Right lobe of liver (tissue), 6 donors: ENCODE results near the gene OPCML. TPM values are rescaled to one million over a fixed set of nuclear protein-coding genes. Genes with fewer than 3 reads are reported as not detected.

Experiments used
- ATAC-seq, 4 donors: fragments of 200-7000 bp; cut with Tn5 transposase; one replicate each; pipeline ENCODE4 v1.9.1; 2020; ENCODE audit warnings: mild to moderate bottlenecking in 4 of 4, moderate library complexity in 4 of 4
- DNase-seq, 3 donors: peaks; one replicate each; pipeline ENCODE4 v3.0.0-alpha.2; 2020
- H3K27ac ChIP-seq, 3 donors: fragments of 200-600 bp; one replicate each; pipeline ENCODE4 v1.8.0; 2022
- H3K27me3 ChIP-seq, 2 donors: fragments of 200-600 bp; one replicate each; pipeline ENCODE4 v1.8.0; 2022
- H3K36me3 ChIP-seq, 4 donors: fragments of 200-600 bp; sonication (generic) in 1 of 4; one replicate each; pipeline versions ENCODE4 v1.5.1 to v1.8.0; 2017 to 2022; ENCODE audit warnings: control low read depth in 1 of 4
- H3K4me1 ChIP-seq, 4 donors: fragments of 200-600 bp; sonication (generic) in 1 of 4; one replicate each; pipeline versions ENCODE4 v1.5.1 to v1.8.0; 2017 to 2022; ENCODE audit warnings: control low read depth in 1 of 4
- H3K4me3 ChIP-seq, 3 donors: fragments of 200-600 bp; one replicate each; pipeline ENCODE4 v1.8.0; 2022
- H3K9me3 ChIP-seq, 4 donors: fragments of 200-600 bp; sonication (generic) in 1 of 4; one replicate each; pipeline versions ENCODE4 v1.5.1 to v1.8.0; 2017 to 2022; ENCODE audit warnings: control low read depth in 1 of 4
- POLR2A ChIP-seq: fragments of 450-650 bp; IDR thresholded peaks from one replicate; pipeline ENCODE4 v1.6.1; 2017; ENCODE audit warnings: antibody characterized with exemption, mild to moderate bottlenecking
- WGBS: methylation state at CpG from one replicate; pipeline ENCODE4 v1.1.6; 2018; ENCODE audit warnings: low coverage, low lambda C conversion rate; ENCODE audit not compliant: insufficient coverage; ENCODE audit errors: missing lambda C conversion rate; 5-methylcytosine and 5-hydroxymethylcytosine counted together
- intact Hi-C, 2 donors: fragments of 100-400 bp; cut with DNase I; formaldehyde crosslinking; loops; one replicate each; pipeline versions ENCODE4 v1.11.2 to v1.14.1; 2022
- total RNA-seq, 6 experiments: library from RNA; depleted of rRNA in 2 of 6; stranded (reverse); fragments of >200 nt in 2 of 6; fragmentation: NEBNext Ultra II Directional in 3 of 6; extraction: Animal tissue kit (Norgen Biotek cat#: 25700) in 3 of 6; gene quantifications; one replicate each; pipeline versions ENCODE4 v1.1.0 to v1.2.4, GENCODE V29; 2016 to 2023
- TF ChIP-seq, protein P1 (sequence below), 4 donors: fragments of 200-600 bp in 3 of 4; fragments of 450-650 bp in 1 of 4; IDR thresholded peaks; one replicate each; pipeline versions ENCODE4 v1.5.1 to v1.8.0; 2016 to 2022; ENCODE audit warnings: antibody characterized with exemption in 4 of 4, mild to moderate bottlenecking in 2 of 4
- donor health status: DM: no; HTN: yes; CAD: no.
- donor health status: DM: no; HTN: no; CAD: no.
- donor health status: DM: no; HTN: no; CAD: no.
- donor health status: DM: no; HTN: yes; CAD: no.
- donor health status: DM: no; HTN: yes; CAD: no.

Gene OPCML
- total RNA-seq, 6 experiments from 2014 or later = 0.11 TPM; not detected in 5

DNA sequence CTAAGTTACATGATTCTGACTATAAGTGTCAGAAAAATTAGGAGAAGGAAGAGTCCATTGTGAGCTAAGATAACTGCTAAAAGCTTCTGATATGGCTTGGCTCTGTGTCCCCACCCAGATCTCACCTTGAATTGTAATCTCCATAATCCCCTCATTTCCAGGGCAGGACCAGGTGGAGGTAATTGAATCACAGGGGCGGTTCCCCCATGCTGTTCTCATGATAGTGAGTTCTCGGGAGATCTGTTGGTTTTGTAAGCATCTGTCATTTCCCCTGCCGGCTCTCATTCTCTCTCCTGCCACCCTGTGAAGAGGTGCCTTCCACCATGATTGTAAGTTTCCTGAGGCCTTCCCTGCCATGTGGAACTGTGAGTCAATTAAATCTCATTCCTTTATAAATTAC, 230.2 kb downstream of the OPCML start:
- WGBS = 20% methylated on average over 3 of the region's 3 CpGs
- intact Hi-C loops = no loop called here
- Histone ChIP-seq H3K27ac (no peak overlapping the region), H3K27me3 (no peaks in the 10 kb centered on the region), H3K4me3 (no peak overlapping the region), H3K4me1 (no peaks in the 10 kb centered on the region), H3K36me3 (no peaks in the 10 kb centered on the region), H3K9me3 (no peaks in the 10 kb centered on the region)
- no peak for DNase-seq
- no peak for TF ChIP-seq POLR2A
- TF ChIP-seq, protein P1, sequence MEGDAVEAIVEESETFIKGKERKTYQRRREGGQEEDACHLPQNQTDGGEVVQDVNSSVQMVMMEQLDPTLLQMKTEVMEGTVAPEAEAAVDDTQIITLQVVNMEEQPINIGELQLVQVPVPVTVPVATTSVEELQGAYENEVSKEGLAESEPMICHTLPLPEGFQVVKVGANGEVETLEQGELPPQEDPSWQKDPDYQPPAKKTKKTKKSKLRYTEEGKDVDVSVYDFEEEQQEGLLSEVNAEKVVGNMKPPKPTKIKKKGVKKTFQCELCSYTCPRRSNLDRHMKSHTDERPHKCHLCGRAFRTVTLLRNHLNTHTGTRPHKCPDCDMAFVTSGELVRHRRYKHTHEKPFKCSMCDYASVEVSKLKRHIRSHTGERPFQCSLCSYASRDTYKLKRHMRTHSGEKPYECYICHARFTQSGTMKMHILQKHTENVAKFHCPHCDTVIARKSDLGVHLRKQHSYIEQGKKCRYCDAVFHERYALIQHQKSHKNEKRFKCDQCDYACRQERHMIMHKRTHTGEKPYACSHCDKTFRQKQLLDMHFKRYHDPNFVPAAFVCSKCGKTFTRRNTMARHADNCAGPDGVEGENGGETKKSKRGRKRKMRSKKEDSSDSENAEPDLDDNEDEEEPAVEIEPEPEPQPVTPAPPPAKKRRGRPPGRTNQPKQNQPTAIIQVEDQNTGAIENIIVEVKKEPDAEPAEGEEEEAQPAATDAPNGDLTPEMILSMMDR (IDR thresholded peaks at IDR 0.05) = no peak
- no peak for ATAC-seq

- ATAC-seq (no peak), DNase-seq (no peak)
- TF ChIP-seq, protein P1 (IDR thresholded peaks at IDR 0.05) = no peak
- no peak for TF ChIP-seq POLR2A
- WGBS = 20% methylated on average over 1 of the region's 3 CpGs
- H3K27ac ChIP-seq = no peak overlapping the region
- intact Hi-C loops = no loop called here
- no peaks in the 10 kb centered on the region for H3K4me1 ChIP-seq
- H3K27me3 ChIP-seq = no peaks in the 10 kb centered on the region
- H3K9me3 ChIP-seq = no peaks in the 10 kb centered on the region
- H3K36me3 ChIP-seq = no peaks in the 10 kb centered on the region
- H3K4me3 ChIP-seq = no peak overlapping the region
Observed at GRCh38 chr11:133300666-133301065, 231.6 kb downstream of the OPCML start.

DNA sequence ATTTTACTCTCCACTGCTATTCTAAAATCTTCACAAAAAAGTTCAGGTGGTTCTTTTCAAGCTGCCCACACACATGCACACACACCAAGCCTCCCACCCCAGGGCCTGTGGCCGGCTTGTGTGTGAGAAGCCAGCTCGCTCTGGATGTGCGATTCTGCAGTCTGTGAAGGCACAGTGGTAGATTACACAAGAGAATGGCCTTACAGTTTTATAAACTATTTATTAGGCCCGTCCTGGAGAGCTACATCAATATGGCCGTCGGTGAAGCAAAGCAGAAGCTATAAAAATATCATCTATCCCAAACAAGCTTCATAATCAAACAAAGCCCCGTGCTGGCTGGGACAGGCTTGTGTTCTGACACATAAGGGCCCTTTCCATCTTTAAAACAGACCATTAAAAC, 240.5 kb downstream of the OPCML start:
- DNase-seq (no peak), ATAC-seq (no peak)
- no peak overlapping the region for H3K27ac ChIP-seq
- H3K36me3 ChIP-seq = no peaks in the 10 kb centered on the region
- 45% methylated on average over 7 of the region's 7 CpGs for WGBS
- intact Hi-C loops = no loop called here
- H3K4me3 ChIP-seq = no peak overlapping the region
- no peaks in the 10 kb centered on the region for H3K27me3 ChIP-seq
- TF ChIP-seq, protein P1 (IDR thresholded peaks at IDR 0.05) = no peak
- no peak for TF ChIP-seq POLR2A
- no peaks in the 10 kb centered on the region for H3K9me3 ChIP-seq
- H3K4me1 ChIP-seq = no peaks in the 10 kb centered on the region

GRCh38 chr11:133285359-133285758, 246.9 kb downstream of the OPCML start:
- no peak for DNase-seq
- no peaks in the 10 kb centered on the region for H3K36me3 ChIP-seq
- H3K27me3 ChIP-seq = no peaks in the 10 kb centered on the region
- TF ChIP-seq POLR2A = no peak
- TF ChIP-seq, protein P1 (IDR thresholded peaks at IDR 0.05) = no peak
- H3K4me3 ChIP-seq = no peak overlapping the region
- H3K9me3 ChIP-seq = no peaks in the 10 kb centered on the region
- no peak for ATAC-seq
- intact Hi-C loops = no loop called here
- whole genome bisulfite sequencing = 46% methylated on average over 6 of the region's 6 CpGs
- H3K27ac ChIP-seq = no peak overlapping the region
- H3K4me1 ChIP-seq = no peaks in the 10 kb centered on the region

DNA sequence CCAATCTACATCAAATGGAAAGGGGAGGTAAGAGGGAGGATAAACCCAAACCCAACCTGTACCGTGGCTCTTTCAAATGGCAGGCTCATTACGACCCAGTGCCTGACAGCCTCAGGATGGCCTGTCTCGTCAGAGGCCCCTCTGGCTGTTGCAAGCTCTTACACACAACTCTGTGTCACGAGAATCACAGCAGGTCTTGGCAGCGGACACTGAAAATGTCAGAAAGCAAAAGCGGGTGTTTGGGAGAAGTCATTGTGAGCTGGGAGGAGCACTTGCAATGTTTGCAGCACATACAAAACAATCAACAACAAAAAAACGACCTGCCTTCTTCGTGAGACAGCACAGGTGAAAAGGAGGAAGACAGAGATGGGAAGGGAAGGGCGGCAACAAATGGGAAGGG, 248.1 kb downstream of the OPCML start:
- H3K9me3 ChIP-seq = no peaks in the 10 kb centered on the region

More for the DNA sequence above, 248.1 kb downstream of the OPCML start:
- no peaks in the 10 kb centered on the region for H3K4me1 ChIP-seq
- intact Hi-C loops = no loop called here
- H3K27me3 ChIP-seq = no peaks in the 10 kb centered on the region
- TF ChIP-seq, protein P1 (IDR thresholded peaks at IDR 0.05) = no peak
- no peak for TF ChIP-seq POLR2A
- no peaks in the 10 kb centered on the region for H3K36me3 ChIP-seq
- H3K4me3 ChIP-seq = no peak overlapping the region
- DNase-seq = no peak
- WGBS = 53% methylated on average over 9 of the region's 9 CpGs
- no peak overlapping the region for H3K27ac ChIP-seq
- ATAC-seq = no peak
